H7 (cell line): ENCODE results near the gene RPS6KL1. TPM values are rescaled to one million over a fixed set of nuclear protein-coding genes. Genes with fewer than 3 reads are reported as not detected.

Experiments used
- DNase-seq: peaks from one replicate; pipeline ENCODE4 v3.0.0; 2012
- H3K27me3 ChIP-seq: 2 replicates; pipeline ENCODE4 v1.6.0; 2011; ENCODE audit warnings: mild to moderate bottlenecking, low read length; ENCODE audit not compliant: control insufficient read depth, insufficient read depth
- H3K36me3 ChIP-seq: replicated peaks from 2 replicates; pipeline ENCODE4 v1.5.1; 2011; ENCODE audit warnings: low read length; ENCODE audit not compliant: control insufficient read depth, insufficient read depth
- H3K4me3 ChIP-seq: 2 replicates; pipeline ENCODE4 v1.5.1; 2011; ENCODE audit warnings: low read depth, mild to moderate bottlenecking, control low read depth, low read length, moderate library complexity; ENCODE audit not compliant: insufficient read depth
- total RNA-seq: library from RNA; depleted of rRNA; stranded (reverse); fragments of >200 nt; shearing (Covaris generic); gene quantifications from 2 replicates; pipeline ENCODE4 v1.2.3, GENCODE V29; 2014

The RPS6KL1 gene
- total RNA-seq, 1 experiment from 2014 or later = 12.4 TPM

- DNase-seq = no peak
- no peaks in the 10 kb centered on the region for H3K27me3 ChIP-seq
- peaks cover 33% of the 10 kb centered on the region for H3K36me3 ChIP-seq
- no peak overlapping the region for H3K4me3 ChIP-seq
Observed at GRCh38 chr14:74904635-74905503, 18.2 kb downstream of the RPS6KL1 start.

GRCh38 chr14:74902941-74903705 lies 19.9 kb downstream of the RPS6KL1 start:
- Histone ChIP-seq H3K27me3 (no peaks in the 10 kb centered on the region), H3K4me3 (no peak overlapping the region), H3K36me3 (peaks cover 50% of the 10 kb centered on the region)
- DNase-seq = no peak

- DNase-seq = no peak
- Histone ChIP-seq H3K4me3 (no peak overlapping the region), H3K27me3 (no peaks in the 10 kb centered on the region), H3K36me3 (peaks cover 71% of the 10 kb centered on the region)
Observed at GRCh38 chr14:74898694-74899093, 24.4 kb downstream of the RPS6KL1 start.

GRCh38 chr14:74898083-74898482 lies 25.0 kb downstream of the RPS6KL1 start:
- Histone ChIP-seq H3K27me3 (no peaks in the 10 kb centered on the region), H3K4me3 (no peak overlapping the region), H3K36me3 (peaks cover 74% of the 10 kb centered on the region)
- DNase-seq = no peak

- Histone ChIP-seq H3K27me3 (no peaks in the 10 kb centered on the region), H3K4me3 (no peak overlapping the region), H3K36me3 (peaks cover 74% of the 10 kb centered on the region)
- DNase-seq = no peak
Observed at GRCh38 chr14:74897642-74898041, 25.4 kb downstream of the RPS6KL1 start.

- no peak for DNase-seq
- no peaks in the 10 kb centered on the region for H3K27me3 ChIP-seq
- H3K36me3 ChIP-seq = peaks cover 75% of the 10 kb centered on the region
- H3K4me3 ChIP-seq = no peak overlapping the region
Observed at GRCh38 chr14:74896400-74896799, 26.7 kb downstream of the RPS6KL1 start.

- H3K4me3 ChIP-seq = no peak overlapping the region
- no peak for DNase-seq
- H3K27me3 ChIP-seq = no peaks in the 10 kb centered on the region
- H3K36me3 ChIP-seq = peaks cover 60% of the 10 kb centered on the region
Observed at GRCh38 chr14:74893614-74894091, 29.4 kb downstream of the RPS6KL1 start.

- H3K27me3 ChIP-seq = no peaks in the 10 kb centered on the region
- no peak for DNase-seq
- H3K36me3 ChIP-seq = peaks cover 53% of the 10 kb centered on the region
- no peak overlapping the region for H3K4me3 ChIP-seq
Observed at GRCh38 chr14:74892745-74893144, 30.3 kb downstream of the RPS6KL1 start.

- H3K36me3 ChIP-seq = peaks cover 47% of the 10 kb centered on the region
Observed at GRCh38 chr14:74891870-74892269, 31.2 kb downstream of the RPS6KL1 start.

GRCh38 chr14:74890262-74890661 lies 32.8 kb downstream of the RPS6KL1 start:
- no peak for DNase-seq
- no peak overlapping the region for H3K4me3 ChIP-seq
- peaks cover 36% of the 10 kb centered on the region for H3K36me3 ChIP-seq
- no peaks in the 10 kb centered on the region for H3K27me3 ChIP-seq

More at GRCh38 chr14:74891870-74892269, 31.2 kb downstream of the RPS6KL1 start:
- DNase-seq = no peak
- Histone ChIP-seq H3K27me3 (no peaks in the 10 kb centered on the region), H3K4me3 (no peak overlapping the region)

GRCh38 chr14:74888164-74889158 lies 34.6 kb downstream of the RPS6KL1 start:
- Histone ChIP-seq H3K4me3 (no peak overlapping the region), H3K27me3 (no peaks in the 10 kb centered on the region), H3K36me3 (peaks cover 27% of the 10 kb centered on the region)
- DNase-seq = no peak

- no peak overlapping the region for H3K4me3 ChIP-seq
- peaks cover 9% of the 10 kb centered on the region for H3K36me3 ChIP-seq
- DNase-seq = peak; percentile 80
- H3K27me3 ChIP-seq = no peaks in the 10 kb centered on the region
Observed at GRCh38 chr14:74886001-74886400, 37.1 kb downstream of the RPS6KL1 start.

- no peaks in the 10 kb centered on the region; the same call in 1 of the 2 replicates for H3K36me3 ChIP-seq
- no peaks in the 10 kb centered on the region for H3K27me3 ChIP-seq
- peak overlapping the region; percentile 84 for H3K4me3 ChIP-seq
- DNase-seq = peak; percentile 81
Observed at GRCh38 chr14:74882103-74882920, 40.7 kb downstream of the RPS6KL1 start.
